ENCODE data around the gene ARHGEF7.

DNA sequence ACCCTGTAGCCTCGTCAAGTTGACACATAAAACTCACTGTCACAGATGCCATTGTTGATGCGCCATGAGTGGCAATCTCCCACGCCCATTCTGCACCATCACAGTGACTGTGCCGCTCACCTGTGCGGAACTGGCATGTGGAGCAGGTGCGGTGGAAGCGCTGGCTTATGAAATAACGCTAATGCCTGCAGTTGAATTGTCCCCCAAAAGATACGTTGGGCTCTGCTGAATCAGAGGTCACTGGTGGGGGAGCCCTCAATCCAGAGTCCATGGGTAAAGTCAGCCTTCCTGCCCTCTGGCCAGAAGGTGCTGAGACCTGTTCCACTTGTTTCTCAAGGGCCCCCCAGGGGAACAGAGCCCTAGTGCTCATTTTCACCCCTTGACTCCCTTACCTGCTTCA lies 2.9 kb upstream of the ARHGEF7 start:
- TF ChIP-seq POLR2A (IDR thresholded peaks at IDR 0.05), result no peak
- TF ChIP-seq, protein P1, sequence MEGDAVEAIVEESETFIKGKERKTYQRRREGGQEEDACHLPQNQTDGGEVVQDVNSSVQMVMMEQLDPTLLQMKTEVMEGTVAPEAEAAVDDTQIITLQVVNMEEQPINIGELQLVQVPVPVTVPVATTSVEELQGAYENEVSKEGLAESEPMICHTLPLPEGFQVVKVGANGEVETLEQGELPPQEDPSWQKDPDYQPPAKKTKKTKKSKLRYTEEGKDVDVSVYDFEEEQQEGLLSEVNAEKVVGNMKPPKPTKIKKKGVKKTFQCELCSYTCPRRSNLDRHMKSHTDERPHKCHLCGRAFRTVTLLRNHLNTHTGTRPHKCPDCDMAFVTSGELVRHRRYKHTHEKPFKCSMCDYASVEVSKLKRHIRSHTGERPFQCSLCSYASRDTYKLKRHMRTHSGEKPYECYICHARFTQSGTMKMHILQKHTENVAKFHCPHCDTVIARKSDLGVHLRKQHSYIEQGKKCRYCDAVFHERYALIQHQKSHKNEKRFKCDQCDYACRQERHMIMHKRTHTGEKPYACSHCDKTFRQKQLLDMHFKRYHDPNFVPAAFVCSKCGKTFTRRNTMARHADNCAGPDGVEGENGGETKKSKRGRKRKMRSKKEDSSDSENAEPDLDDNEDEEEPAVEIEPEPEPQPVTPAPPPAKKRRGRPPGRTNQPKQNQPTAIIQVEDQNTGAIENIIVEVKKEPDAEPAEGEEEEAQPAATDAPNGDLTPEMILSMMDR (IDR thresholded peaks at IDR 0.05), result no peak
